NOMO-1 (cell line): Measurements from ENCODE around the gene GAK.

Experiments
- DNase-seq, 2 experiments: peaks; one replicate each; lab custom pipeline; 2025; ENCODE audit not compliant: unreplicated experiment in 2 of 2; lab: John Stamatoyannopoulos, UW

GAK gene

DNA sequence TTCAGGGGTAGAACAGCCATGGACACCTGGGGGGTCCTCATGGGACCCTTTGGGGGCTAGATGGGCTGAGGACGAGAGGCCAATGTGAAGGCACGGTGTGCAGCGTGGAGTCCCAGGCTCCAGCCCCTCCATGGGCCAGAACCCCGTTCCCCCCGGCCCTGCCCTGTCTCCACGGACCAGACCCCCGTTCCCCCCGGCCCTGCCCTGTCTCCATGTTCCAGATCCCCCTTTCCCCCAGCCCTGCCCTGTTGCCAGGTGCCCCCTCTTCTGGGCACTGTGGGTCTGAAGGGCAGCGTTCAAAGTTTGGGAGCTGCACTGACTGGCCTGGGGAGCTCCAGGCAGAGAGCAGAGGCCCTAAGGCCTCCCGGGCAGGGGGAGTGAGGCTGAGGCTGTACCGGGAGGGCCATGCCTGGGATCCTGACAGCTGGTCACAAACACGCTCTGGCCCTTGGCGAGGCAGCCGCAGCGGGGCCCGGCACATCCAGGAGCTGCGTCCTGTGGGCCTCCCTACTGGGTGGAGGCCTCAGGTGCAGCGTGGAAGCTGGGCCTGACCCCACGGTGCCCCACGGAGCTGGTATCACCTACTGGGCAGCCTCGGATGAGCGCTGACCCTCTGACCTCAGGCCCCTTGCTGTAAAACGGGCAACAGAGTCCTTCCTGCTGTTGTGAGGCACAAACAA lies 32.4 kb upstream of the GAK start:
- DNase-seq: no peak

- DNase-seq: no peak
These were observed 31.4 kb upstream of the GAK start for GRCh38 chr4:963276-964225.

GRCh38 chr4:962231-963208 lies 30.4 kb upstream of the GAK start:
- no peak for DNase-seq

- DNase-seq: no peak
These were observed 29.5 kb upstream of the GAK start for GRCh38 chr4:961351-962230.

- DNase-seq: no peak
These were observed 28.7 kb upstream of the GAK start for GRCh38 chr4:960636-961350.

DNA sequence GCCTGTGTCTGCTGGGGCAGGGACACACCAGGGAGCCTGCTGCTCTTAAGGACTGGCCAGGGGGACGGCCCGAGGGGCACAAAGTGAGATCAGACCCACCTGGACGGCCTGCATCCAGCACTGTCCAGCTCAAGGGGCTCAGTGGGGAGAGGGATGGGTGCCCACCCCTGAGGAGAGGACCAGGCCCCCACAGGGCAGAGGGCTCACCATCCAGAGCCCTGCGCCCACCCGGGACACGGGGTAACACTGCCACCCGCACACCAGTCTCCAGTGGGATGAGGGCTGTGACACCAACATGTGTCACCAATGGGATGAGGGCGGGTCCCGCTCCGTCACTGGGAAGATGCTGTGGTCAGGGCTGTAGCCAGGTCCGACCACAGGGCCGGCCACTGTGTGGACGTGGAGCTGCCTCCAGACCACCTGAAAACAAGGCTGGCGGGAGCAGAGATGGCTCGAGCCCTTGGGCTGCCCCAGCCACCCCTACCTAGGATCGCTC lies 28.1 kb upstream of the GAK start:
- DNase-seq: no peak

DNA sequence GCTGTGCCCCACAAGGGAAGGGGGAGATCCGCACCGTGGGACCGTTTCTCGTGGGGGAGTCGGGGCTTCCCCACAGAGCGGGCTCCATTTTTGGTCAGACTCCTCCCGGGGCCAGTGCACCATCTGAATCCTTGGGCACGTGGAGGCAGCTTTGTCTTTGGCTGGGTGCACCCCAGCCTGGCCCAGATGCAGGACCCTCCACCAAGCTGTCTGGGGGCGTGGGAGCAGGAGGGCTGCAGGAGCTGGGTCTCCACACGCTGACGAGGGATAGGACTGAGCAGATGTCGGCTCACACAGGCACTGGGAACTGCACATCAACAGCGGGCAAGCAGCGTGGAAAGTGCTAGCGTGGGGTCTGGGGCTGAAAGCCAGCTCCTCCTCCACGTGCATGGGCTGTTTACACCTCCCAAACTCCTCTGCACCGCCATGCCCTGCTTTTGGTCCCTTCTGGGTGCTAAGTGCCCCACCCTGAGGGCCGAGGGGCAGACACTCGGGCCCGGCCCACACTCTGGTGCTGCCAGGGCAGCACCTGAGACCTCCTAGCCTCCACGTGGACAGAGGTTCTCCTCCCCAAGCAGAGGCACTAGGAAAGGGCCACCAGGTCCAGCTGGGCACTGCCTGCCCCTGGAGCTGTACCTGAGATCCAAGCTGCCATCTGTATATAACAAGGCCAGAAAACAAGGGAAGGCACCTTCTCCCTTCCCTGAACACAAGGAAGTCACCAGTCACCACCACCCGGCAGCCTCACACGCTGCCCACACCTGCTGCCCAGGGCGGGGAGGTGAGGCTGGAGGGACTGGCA lies 27.4 kb upstream of the GAK start:
- DNase-seq: no peak

GRCh38 chr4:958696-959337 lies 26.7 kb upstream of the GAK start:
- DNase-seq: no peak

- no peak for DNase-seq
These were observed 26.2 kb upstream of the GAK start for GRCh38 chr4:958314-958665.

GRCh38 chr4:957581-958313 lies 25.6 kb upstream of the GAK start:
- no peak for DNase-seq

DNA sequence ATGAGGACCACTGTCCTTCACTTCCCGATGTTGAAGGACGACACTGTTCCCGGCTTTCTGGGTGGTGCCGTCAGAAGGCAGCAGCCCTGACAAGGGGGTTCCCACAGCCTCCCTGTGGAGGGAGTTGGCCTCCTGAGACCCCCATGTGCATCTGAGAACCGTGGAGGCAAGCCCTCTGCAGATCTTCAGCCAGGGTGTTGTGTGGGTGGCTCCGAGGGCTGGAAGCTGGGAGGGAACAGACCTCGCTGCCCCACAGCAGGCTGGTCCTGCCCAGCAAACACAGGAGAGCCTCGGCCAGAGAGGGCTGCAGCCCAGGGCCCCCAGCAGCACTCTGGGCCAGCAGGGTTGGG lies 25.1 kb upstream of the GAK start:
- DNase-seq: no peak

- DNase-seq: no peak
These were observed 24.6 kb upstream of the GAK start for GRCh38 chr4:956531-957230.

DNA sequence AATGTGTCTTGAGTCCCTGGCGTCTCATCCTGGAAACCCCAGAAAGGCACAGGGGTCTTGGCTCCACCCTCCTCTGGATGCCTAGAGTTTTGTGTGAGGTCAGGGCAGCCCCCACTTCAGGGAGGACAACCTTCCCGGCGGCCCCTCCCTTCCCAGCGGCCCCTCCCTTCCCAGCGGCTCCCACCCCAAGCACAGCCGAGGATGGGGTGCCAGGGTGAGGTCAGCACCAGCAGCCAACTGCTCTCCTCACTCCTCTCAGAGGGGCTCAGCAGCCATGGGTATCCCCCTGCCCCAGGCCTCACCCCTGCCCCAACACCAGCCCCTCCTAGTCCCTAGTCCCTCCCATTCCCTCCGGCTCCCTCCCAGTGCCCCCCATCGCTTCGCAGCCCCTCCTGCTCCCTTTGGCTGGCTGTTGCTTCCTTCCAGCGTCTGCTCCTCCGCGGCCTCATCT lies 23.8 kb upstream of the GAK start:
- DNase-seq: no peak

GRCh38 chr4:955161-955921 lies 23.2 kb upstream of the GAK start:
- DNase-seq: no peak

GRCh38 chr4:954211-955020 lies 22.3 kb upstream of the GAK start:
- no peak for DNase-seq
